BLaER1 treated with 17β-estradiol and CSF1 and Interleukin-3, amounts not matched to agents 10 nM and 100 nM (cell line): ENCODE data around the gene L3MBTL3.

Experiments
- H3K27ac ChIP-seq, 11 experiments: shearing (Covaris generic); formaldehyde crosslinking; 2 replicates each; pipeline ENCODE4 v1.8.1; 2022
- H3K27me3 ChIP-seq, 11 experiments: shearing (Covaris generic); formaldehyde crosslinking; 2 replicates each; pipeline ENCODE4 v1.8.1; 2022
- H3K36me3 ChIP-seq, 11 experiments: shearing (Covaris generic); formaldehyde crosslinking; 2 replicates each; pipeline ENCODE4 v1.8.1; 2022
- H3K4me1 ChIP-seq, 10 experiments: shearing (Covaris generic); formaldehyde crosslinking; 2 replicates each; pipeline ENCODE4 v1.8.1; 2022
- H3K4me2 ChIP-seq, 11 experiments: shearing (Covaris generic); formaldehyde crosslinking; 2 replicates each; pipeline ENCODE4 v1.8.1; 2022
- H3K4me3 ChIP-seq, 10 experiments: shearing (Covaris generic); formaldehyde crosslinking; 2 replicates each; pipeline ENCODE4 v1.8.1; 2022
- H3K9ac ChIP-seq, 11 experiments: shearing (Covaris generic); formaldehyde crosslinking; 2 replicates each; pipeline ENCODE4 v1.8.1; 2022
- H3K9me3 ChIP-seq, 11 experiments: shearing (Covaris generic); formaldehyde crosslinking; replicated peaks in 1 of 11; 2 replicates each; pipeline ENCODE4 v1.8.1; 2022
- H4K20me1 ChIP-seq, 11 experiments: shearing (Covaris generic); formaldehyde crosslinking; 2 replicates each; pipeline ENCODE4 v1.8.1; 2022
- Cebpa-rat ChIP-seq, 11 experiments: shearing (Covaris generic); IDR thresholded peaks; 2 replicates each; pipeline ENCODE4 v1.8.1; 2022

L3MBTL3 gene

DNA sequence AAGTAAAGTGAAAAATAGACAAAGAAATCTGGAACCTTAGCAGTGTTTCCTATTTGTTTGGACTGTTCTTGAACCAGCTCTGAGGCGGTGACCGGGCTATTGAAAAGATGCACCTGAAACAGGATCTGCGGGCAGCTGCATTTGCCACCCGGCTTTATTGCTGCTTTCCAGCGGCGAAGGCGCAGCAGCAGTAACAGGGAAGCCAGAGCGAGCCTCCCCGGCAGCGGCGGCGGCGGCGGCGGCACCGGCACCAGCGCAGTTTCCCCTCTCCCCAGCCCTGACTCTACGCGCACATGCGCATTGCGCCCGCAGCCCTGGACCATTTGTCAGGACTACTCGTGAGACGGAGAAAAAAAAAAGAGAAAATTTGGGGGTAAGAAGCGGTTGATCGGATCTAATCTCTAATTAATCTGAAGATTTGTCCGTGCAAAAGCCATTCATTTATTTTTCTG, at the start of gene L3MBTL3:
L3MBTL3 (plus strand) TSS at position 290 of the 452 bp plus-strand sequence. CDS start 24,119 bp downstream, outside the sequence.
- Histone ChIP-seq H4K20me1 (peaks cover 0 to 22% (median 16%) of the 10 kb centered on the region in 11 experiments; a peak in 11 of 22 replicates), H3K9me3 (no peaks in the 10 kb centered on the region), H3K27ac (peak within 1 kb of the TSS; percentile 68 to 96 (median 93)), H3K27me3 (no peaks in the 10 kb centered on the region), H3K4me3 (peak within 1 kb of the TSS; percentile 77 to 97 (median 93)), H3K4me1 (peaks cover 5 to 20% (median 10%) of the 10 kb centered on the region in 10 experiments; a peak in 18 of 20 replicates), H3K9ac (peak within 1 kb of the TSS; percentile 88 to 97 (median 96)), H3K4me2 (peak within 1 kb of the TSS; percentile 73 to 88 (median 78)), H3K36me3 (peaks cover 0 to 9% (median 2%) of the 10 kb centered on the region in 11 experiments; a peak in 7 of 22 replicates)
- TF ChIP-seq Cebpa-rat (IDR thresholded peaks at IDR 0.05): no peak

DNA sequence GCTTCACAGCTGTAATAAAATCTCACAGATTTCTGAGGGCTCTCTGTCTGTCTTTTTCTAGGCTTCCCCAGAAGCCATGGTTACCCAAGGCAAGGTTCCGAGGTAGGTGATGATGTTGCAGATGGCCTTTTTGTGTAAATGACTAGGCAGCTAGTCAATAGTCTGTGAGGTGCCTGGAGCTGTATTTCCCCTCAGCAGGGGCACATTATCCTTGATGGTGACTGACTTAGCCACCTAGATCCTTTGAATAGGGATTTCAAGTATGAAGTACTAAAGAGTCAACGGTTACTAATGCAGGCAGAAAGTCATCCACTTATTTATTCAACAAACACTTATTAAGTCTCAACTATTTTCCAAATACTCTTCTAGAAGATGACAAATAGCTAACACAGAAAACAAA, 49.3 kb upstream of the L3MBTL3 start:
- Histone ChIP-seq H3K4me1 (no peaks in the 10 kb centered on the region), H3K36me3 (no peaks in the 10 kb centered on the region), H3K4me3 (no peak overlapping the region), H3K9ac (no peak overlapping the region), H3K27me3 (no peaks in the 10 kb centered on the region), H3K9me3 (peaks cover 0 to 6% (median 0%) of the 10 kb centered on the region in 11 experiments; a peak in 1 of 22 replicates), H3K4me2 (no peak overlapping the region), H3K27ac (no peak overlapping the region), H4K20me1 (no peaks in the 10 kb centered on the region)
- no peak for TF ChIP-seq Cebpa-rat (IDR thresholded peaks at IDR 0.05)

DNA sequence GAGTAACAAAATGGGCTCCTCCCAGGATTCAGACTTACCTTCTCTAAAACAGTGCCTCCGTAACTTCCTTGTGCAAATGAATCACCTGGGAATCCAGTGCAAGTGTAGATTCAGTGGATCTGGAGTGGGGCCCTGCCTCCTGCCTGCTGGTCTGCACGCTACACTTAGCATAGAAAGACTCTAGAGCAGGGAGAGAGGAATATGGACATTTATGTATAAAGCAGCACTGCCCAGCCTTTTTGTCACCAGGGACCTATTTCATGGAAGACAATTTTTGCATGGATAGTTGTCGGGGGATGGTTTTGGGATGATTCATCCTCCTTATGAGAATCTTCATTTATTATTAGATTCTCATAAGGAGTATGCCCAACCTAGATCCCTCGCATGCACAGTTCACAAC, 42.3 kb upstream of the L3MBTL3 start:
- no peak for TF ChIP-seq Cebpa-rat (IDR thresholded peaks at IDR 0.05)
- Histone ChIP-seq H4K20me1 (no peaks in the 10 kb centered on the region), H3K4me3 (no peak overlapping the region)

DNA sequence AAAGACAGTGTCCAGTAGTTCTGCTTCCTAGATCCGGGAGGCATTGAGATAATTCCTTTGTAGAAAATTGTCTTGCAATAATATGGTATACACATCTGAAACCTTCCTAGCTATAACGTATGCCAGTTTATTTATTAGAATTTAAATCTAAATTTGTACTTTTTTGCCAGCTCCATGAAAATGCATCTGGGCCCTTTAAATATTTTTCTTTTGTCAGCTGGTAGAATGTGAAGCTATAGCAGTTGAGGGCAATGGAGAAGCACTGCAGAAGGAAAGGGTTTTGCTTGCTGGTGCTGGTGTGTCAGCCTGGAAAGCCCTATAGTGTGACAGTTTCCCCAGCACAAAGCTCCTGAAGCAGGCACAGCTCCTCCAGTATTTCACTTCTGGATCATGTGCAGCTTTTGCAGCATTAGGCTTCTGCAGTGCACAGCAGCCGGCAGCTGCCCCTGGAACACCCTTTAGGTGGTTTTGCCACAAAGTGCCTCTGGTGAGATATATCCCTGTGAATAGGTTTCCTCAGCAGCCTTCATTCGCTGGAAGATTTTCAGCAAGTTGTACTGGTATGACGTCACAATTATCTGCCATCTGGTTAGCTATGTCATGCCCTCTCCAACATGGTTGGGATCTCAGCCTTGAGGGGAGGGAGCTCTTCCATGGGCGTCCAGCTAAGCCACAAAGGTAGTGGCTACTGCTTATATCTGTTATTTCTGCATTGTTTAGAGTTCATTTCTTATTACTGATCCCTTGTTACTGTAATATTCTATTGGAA, 40.0 kb upstream of the L3MBTL3 start:
- TF ChIP-seq Cebpa-rat (IDR thresholded peaks at IDR 0.05): no peak
- peaks cover 0 to 12% (median 5%) of the 10 kb centered on the region in 11 experiments; a peak in 10 of 22 replicates for H3K9me3 ChIP-seq
- no peak overlapping the region for H3K9ac ChIP-seq
- H4K20me1 ChIP-seq: no peaks in the 10 kb centered on the region
- no peak overlapping the region for H3K4me3 ChIP-seq
- H3K4me1 ChIP-seq: no peaks in the 10 kb centered on the region
- no peak overlapping the region for H3K4me2 ChIP-seq
- H3K27me3 ChIP-seq: no peaks in the 10 kb centered on the region
- no peak overlapping the region for H3K27ac ChIP-seq
- no peaks in the 10 kb centered on the region for H3K36me3 ChIP-seq

More for the DNA sequence above, 42.3 kb upstream of the L3MBTL3 start:
- Histone ChIP-seq H3K27ac (no peak overlapping the region), H3K4me1 (no peaks in the 10 kb centered on the region), H3K36me3 (no peaks in the 10 kb centered on the region), H3K4me2 (no peak overlapping the region), H3K9me3 (peaks cover 0 to 12% (median 5%) of the 10 kb centered on the region in 11 experiments; a peak in 10 of 22 replicates), H3K9ac (no peak overlapping the region), H3K27me3 (no peaks in the 10 kb centered on the region)

DNA sequence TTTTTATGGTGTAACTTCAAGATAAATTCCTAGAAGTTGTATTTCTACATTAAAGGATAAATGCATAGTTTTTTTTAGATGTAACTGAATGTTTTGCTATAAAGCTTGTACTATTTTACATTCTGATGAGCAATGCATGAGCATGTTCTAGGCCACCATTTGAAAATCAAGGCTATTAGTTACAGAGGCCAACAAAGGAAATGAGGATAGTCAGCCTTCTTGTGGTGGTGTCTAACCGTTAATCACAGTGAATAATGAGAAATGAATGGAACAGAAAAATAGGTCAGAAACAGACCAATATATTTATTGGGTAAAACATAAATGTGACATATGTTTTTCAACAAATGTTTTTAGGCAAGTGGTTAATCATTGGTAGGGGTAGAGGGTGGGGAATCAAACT, 37.6 kb upstream of the L3MBTL3 start:
- no peak for TF ChIP-seq Cebpa-rat (IDR thresholded peaks at IDR 0.05)
- no peaks in the 10 kb centered on the region for H4K20me1 ChIP-seq

DNA sequence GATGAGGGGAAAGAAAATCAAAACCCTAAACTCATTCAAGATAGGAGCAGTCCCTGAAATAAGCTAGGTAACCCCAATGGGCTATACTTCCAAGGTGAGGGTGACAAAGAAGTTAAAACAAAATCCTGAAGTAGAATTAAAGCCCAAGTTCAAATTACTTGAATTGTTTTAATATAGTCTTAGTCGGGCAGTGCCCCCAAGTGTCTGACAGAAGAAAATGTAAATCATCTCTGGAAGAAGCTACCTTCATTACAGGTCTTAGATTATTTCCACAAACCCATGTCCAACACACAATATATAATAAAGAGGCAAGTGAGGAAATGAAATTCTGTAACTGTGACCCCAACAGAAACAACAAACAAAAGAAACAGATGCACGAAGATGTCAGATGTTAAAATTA, 36.8 kb upstream of the L3MBTL3 start:
- no peaks in the 10 kb centered on the region for H3K36me3 ChIP-seq
- no peaks in the 10 kb centered on the region for H3K27me3 ChIP-seq
- H3K4me1 ChIP-seq: no peaks in the 10 kb centered on the region
- H3K4me2 ChIP-seq: no peak overlapping the region
- H3K9me3 ChIP-seq: peaks cover 0 to 12% (median 5%) of the 10 kb centered on the region in 11 experiments; a peak in 10 of 22 replicates
- no peak overlapping the region for H3K9ac ChIP-seq
- H4K20me1 ChIP-seq: no peaks in the 10 kb centered on the region
- TF ChIP-seq Cebpa-rat (IDR thresholded peaks at IDR 0.05): no peak
- no peak overlapping the region for H3K4me3 ChIP-seq
- H3K27ac ChIP-seq: no peak overlapping the region

More for the DNA sequence above, 37.6 kb upstream of the L3MBTL3 start:
- Histone ChIP-seq H3K4me1 (no peaks in the 10 kb centered on the region), H3K27me3 (no peaks in the 10 kb centered on the region), H3K36me3 (no peaks in the 10 kb centered on the region), H3K4me2 (no peak overlapping the region), H3K9me3 (peaks cover 0 to 12% (median 5%) of the 10 kb centered on the region in 11 experiments; a peak in 10 of 22 replicates), H3K9ac (no peak overlapping the region), H3K4me3 (no peak overlapping the region), H3K27ac (no peak overlapping the region)

DNA sequence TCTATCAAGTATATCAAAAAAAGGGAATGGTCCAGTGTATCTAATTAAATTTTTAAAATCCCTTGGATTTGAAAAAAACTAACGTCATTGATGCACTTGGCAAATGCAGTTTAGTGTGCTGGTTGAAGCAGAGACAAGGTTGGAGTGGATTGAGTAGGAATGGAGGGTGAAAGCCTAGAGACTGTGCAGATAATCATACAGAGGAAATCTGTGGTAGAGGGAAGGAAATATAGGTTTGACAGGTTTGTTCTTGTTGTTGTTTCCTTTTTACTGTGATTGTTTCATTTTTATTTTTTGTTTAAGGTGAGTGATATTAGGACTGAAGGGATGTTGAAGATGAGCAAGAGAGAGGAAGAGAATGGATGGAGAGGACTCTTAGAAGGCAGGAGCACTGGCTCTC, 29.0 kb upstream of the L3MBTL3 start:
- no peaks in the 10 kb centered on the region for H3K9me3 ChIP-seq
- H4K20me1 ChIP-seq: no peaks in the 10 kb centered on the region
- no peak overlapping the region for H3K4me2 ChIP-seq
- H3K4me1 ChIP-seq: no peaks in the 10 kb centered on the region
- H3K27me3 ChIP-seq: no peaks in the 10 kb centered on the region
- H3K9ac ChIP-seq: no peak overlapping the region
- no peaks in the 10 kb centered on the region for H3K36me3 ChIP-seq
- H3K4me3 ChIP-seq: no peak overlapping the region
- TF ChIP-seq Cebpa-rat (IDR thresholded peaks at IDR 0.05): no peak
- H3K27ac ChIP-seq: no peak overlapping the region

DNA sequence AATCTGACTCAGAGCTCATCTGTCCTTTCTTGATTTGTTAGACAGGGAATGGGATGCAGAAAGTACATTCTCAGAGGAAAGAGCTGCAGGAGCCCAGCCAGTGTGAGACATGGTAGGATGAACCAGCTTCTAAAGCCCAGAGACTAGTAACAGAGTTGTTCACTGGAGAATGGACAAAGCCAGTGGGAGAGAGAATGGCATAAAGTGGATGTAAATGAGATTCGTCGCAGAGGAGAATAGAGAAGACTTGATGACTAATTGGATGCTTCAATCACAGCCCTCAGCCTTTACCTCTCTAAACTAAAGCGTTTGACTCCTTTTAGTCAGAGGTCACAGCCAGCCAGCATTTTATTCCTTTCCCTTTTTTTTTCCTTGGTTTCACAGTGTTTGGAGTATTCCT, 25.5 kb upstream of the L3MBTL3 start:
- Histone ChIP-seq H3K27ac (no peak overlapping the region), H3K27me3 (no peaks in the 10 kb centered on the region), H3K4me1 (no peaks in the 10 kb centered on the region), H3K9me3 (no peaks in the 10 kb centered on the region), H3K4me3 (no peak overlapping the region), H4K20me1 (no peaks in the 10 kb centered on the region), H3K9ac (no peak overlapping the region), H3K36me3 (no peaks in the 10 kb centered on the region), H3K4me2 (no peak overlapping the region)
- no peak for TF ChIP-seq Cebpa-rat (IDR thresholded peaks at IDR 0.05)

DNA sequence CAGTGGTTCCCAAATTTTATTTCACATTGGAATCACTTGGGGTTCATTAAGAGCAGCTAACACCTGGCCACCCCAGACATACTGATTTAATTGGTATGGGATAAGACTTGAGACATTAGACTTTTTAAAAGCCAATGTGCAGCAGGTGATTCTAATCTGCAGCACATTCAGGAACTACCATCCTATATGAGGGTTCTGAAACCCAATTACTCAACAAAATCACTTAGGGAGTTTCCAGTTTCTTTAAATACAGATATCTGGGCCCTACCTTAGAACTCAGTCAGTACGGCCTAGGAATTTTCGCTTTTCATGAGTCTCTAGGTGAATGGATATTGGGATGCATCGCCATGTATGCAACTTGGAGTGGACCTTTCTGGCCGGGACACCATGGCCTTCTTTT, 24.0 kb upstream of the L3MBTL3 start:
- H3K27ac ChIP-seq: no peak overlapping the region
- no peaks in the 10 kb centered on the region for H3K36me3 ChIP-seq
- H3K27me3 ChIP-seq: no peaks in the 10 kb centered on the region
- no peaks in the 10 kb centered on the region for H3K9me3 ChIP-seq
- H3K4me2 ChIP-seq: no peak overlapping the region
- H3K4me1 ChIP-seq: no peaks in the 10 kb centered on the region
- H3K4me3 ChIP-seq: no peak overlapping the region
- no peak for TF ChIP-seq Cebpa-rat (IDR thresholded peaks at IDR 0.05)
- no peak overlapping the region for H3K9ac ChIP-seq
- H4K20me1 ChIP-seq: no peaks in the 10 kb centered on the region

DNA sequence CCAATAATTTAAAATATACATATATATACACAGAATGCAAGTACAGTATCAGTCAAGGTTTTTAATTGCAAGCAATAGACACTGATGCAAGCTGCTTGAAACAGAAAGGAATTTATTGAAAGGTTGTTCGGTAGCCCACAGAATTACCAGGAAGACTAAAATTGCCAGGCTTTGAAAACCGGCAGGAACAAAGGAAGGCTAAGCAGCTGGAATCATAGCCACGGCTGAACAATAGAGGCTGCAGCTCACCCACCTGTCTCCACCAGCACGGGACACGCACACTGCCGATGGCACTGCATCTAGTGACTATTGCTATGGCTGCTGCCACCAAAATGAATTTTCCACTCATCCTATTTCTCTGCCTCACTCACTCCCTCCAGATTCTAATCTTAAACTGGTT, 22.0 kb upstream of the L3MBTL3 start:
- no peak overlapping the region for H3K9ac ChIP-seq
- no peaks in the 10 kb centered on the region for H3K36me3 ChIP-seq
- no peaks in the 10 kb centered on the region for H3K9me3 ChIP-seq
- H3K4me2 ChIP-seq: no peak overlapping the region
- H3K4me1 ChIP-seq: no peaks in the 10 kb centered on the region
- H3K4me3 ChIP-seq: no peak overlapping the region
- H3K27me3 ChIP-seq: no peaks in the 10 kb centered on the region
- no peak overlapping the region for H3K27ac ChIP-seq
- no peaks in the 10 kb centered on the region for H4K20me1 ChIP-seq
- TF ChIP-seq Cebpa-rat (IDR thresholded peaks at IDR 0.05): no peak
